ENCODE results near the gene CRLF3.

GRCh38 chr17:30809867-30810266, 14.6 kb downstream of the CRLF3 start:
- TF ChIP-seq CTCF (IDR thresholded peaks at IDR 0.05) = no peak
- TF ChIP-seq POLR2A (IDR thresholded peaks at IDR 0.05) = no peak
